NCI-H1417 (cell line): ENCODE data around the gene CHRNB4.
"Not testable (repeated sequence)": the region's sequence is repeated elsewhere in the genome, so short reads cannot be mapped to it uniquely, and the experiment has no call there.

Source experiments
- DNase-seq, 3 experiments: peaks; one replicate each; lab custom pipeline; 2025; lab: John Stamatoyannopoulos, UW

Gene CHRNB4

DNA sequence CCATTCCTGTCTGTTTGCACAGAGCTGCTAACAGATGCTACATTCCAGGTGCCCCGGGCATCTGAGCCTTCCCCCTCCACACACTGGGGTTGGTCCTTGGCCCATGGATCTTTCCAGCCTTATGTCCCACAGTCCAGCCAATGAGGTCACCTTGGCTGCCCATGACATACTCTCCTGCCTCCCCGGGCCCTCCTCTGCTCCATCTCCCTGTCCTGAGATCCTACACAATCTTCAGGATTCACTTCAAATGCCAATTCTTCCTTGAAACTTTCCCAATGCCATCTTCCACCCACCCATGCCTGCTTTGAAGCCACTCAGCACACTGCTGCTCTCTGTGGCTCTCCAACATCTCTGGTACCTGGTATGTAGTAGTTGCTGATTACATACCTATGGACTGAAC is 24.5 kb downstream of the CHRNB4 start:
- no peak for DNase-seq

DNA sequence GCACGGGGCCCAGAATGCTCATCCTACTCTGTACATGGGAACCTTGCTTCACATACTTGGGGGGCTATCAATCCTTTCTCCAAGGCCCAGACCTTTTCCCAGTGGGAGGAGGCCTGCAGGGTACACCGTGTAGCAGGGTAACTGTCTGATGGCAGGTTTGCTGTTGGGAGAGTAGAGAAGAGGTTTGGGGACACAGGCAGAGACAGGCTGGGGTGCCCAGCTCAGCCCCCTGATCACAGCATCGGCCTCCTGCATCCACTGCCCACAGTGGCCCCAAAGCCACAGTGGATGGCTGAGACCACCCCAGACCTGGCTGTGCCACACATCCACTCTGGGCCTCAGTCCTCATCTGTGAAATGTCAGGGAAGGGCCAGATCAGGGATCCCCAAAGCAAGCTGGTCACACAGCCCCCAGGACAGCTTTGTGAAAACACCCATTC is 25.8 kb downstream of the CHRNB4 start:
- DNase-seq: no peak

DNA sequence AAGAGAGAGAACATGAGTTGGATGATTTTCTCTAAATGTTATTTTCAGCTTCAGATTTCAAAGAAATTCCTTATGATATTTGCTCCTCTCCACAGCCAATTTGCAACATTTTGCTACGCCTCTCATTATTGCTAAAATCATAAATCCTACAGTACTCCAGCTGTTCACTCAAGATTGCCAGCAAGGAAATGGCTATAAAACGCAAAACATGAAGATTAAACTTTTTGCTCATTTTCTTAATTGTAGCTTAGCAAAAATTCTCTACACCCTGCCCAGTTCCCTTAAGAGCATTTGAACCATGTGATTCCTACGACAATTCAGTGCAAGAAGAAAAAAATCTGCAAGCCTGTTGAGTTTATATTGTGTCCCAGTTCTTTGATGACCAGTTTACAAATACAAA is 27.0 kb downstream of the CHRNB4 start:
- no peak for DNase-seq

DNA sequence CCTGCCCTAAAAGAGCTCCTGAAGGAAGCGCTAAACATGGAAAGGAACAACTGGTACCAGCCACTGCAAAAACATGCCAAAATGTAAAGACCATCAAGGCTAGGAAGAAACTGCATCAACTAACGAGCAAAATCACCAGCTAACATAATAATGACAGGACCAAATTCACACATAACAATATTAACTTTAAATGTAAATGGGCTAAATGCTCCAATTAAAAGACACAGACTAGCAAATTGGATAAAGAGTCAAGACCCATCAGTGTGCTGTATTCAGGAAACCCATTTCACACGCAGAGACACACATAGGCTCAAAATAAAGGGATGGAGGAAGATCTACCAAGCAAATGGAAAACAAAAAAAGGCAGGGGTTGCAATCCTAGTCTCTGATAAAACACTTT is 31.5 kb downstream of the CHRNB4 start:
- not testable (repeated sequence) for DNase-seq

DNA sequence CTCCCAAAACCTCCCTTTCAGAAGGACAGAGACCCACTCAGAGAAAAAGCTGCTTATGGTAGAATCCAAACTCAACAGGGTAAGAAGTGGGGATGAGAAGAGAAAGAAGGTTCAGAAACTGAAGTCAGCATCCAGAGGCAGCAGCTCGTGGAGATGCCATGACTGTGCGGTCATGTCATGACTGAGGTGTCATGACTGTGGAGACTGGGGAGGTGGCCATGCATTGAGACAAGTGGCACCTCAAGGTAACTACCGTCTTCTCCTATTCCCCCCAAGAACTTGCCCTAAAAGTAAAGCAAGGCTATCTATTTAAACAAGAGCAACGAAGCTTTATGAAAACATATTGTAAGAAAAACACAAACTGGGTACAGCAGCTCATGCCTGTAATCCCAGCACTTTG is 35.3 kb downstream of the CHRNB4 start:
- DNase-seq: no peak

DNA sequence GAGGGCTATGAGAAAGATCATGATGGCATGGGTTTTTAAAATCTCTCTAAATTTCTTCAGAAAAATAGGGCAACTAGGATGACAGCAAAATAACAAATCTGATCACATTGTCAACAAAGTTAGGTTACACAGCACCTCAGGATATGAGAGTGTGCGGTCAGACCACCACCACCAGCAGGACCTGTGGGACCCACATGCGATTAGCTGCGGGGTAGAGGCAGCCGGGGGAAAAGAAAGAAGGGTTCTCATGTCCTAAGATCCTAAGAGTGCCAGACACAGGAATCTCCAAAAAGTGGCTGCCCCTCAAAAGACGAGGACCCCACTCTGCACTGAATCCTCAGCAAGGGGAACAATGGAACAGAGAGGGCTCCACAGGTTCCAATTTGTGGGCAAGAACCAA is 35.8 kb downstream of the CHRNB4 start:
- no peak for DNase-seq

DNA sequence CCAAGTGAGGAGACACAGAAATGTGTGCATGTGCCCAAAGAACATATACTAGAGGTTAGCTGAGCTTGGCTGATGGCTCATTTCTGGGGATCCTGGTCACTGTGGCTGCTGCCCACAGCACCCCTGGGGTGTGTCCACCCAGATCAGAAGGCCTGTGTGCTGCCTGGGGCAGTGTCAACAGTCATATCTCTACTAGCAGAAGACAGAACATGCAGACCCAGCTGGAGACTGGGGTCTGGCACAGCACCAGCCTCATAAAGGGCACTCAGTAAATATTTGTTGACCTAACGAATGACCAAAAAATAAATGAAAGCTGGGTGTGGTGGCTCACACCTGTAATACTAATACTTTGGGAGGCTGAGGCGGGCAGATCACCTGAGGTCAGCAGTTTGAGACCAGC is 36.6 kb downstream of the CHRNB4 start:
- DNase-seq: no peak

DNA sequence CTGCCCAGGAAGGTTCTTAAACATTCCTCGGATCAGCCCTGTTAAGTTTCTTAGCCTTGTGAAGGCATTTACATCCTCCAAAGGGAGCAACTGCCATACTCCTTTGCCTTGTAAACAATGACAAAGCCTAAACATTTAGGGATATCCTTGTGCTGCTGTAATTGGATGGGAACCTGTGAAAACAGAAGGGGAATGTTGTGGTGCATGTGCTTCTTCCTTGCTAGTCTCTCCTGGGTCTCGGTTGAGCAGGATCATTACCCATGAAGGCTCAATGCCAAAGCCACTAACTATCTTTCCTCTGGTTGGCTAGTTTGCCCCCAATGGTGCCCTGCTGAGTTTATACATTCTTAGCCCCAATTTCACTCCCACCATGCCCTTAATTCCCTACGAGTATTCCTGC is 37.5 kb downstream of the CHRNB4 start:
- DNase-seq: no peak

DNA sequence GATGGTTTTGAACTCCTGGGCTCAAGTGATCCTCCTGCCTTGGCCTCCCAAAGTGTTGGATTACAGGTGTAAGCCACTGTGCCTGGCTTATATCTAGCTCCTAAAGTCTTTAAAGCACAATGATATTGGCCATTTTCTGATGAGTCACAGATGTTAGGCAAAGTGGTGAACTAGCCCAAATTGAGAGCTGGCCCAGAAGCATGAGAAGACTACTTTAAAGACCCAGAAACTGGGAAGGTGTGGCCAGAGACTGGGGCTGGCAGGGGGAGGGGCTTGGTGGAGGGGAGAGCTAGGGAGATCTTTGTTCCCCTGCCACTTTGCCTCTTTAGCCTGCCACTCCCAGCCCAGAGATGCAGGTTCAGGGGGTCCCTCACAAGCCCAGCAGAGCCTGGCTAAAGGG is 41.8 kb downstream of the CHRNB4 start:
- no peak for DNase-seq

DNA sequence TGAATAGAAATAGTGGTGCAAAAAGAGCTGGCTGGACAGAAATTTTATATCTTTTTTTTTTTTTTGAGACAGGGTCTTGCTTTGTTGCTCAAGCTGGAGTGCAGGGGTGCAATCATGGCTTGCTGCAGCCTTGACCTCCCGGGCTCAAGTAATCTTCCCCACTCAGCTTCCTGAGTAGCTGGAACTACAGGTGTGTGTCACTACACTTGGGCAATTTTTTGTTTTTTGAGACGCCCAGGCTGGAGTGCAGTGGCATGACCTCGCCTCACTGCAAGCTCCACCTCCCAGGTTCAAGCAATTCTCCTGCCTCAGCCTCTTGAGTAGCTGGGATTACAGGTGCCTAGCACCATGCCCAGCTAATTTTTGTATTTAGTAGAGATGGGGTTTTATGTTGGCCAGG is 42.7 kb downstream of the CHRNB4 start:
- no peak for DNase-seq

DNA sequence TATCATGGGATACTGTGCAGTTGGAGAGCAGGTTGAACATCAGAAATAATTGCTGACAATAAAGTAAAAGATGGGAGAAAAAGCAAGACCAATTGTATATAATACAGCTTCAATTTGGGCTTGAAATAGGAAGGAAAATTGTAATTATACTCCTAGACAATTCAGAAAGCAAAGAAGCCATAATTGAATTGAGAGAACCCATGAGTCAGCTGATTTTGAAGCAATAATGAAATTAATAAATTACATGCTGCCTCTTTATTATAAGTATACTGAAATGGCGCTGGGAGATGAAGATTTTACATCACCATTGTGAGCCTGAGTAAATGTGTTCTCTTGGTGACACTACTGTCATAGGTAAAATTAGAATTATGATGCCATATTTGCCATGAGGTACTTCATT is 43.4 kb downstream of the CHRNB4 start:
- no peak for DNase-seq

DNA sequence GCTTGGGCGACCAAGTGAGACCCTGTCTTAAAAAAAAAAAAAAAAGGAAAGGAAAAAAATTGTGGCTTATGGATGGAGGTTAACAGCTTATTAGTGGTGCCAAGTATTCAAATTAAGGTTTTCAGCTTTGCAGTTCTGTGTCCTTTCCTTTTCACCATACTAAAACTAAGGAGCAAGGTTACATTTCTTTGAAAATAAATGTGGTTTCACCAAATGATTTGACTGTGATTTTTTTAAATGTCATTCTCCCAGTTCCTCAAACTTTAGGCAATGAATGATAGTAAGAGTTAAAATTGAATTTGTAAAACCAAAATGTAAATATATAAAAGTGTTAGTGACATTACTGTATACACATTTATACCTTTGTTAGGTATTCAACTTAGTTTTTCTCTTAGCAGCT is 66.1 kb downstream of the CHRNB4 start:
- DNase-seq: no peak
